GM18505 (cell line): ENCODE data around the gene GABBR1.

ENCODE experiments used
- ATAC-seq: cut with Tn5 transposase; IDR thresholded peaks from one replicate; pipeline ENCODE4 v1.9.1; 2021; ENCODE audit not compliant: unreplicated experiment
- POLR2A ChIP-seq: IDR thresholded peaks from 4 replicates; pipeline ENCODE4 v1.6.1; 2011; ENCODE audit warnings: borderline replicate concordance; ENCODE audit not compliant: insufficient read depth, insufficient read length; ENCODE audit errors: extremely low read depth

Gene GABBR1

GRCh38 chr6:29624520-29624961, 8.4 kb downstream of the GABBR1 start:
- no peak for ATAC-seq
- TF ChIP-seq POLR2A: no peak

GRCh38 chr6:29620630-29621029, 12.4 kb downstream of the GABBR1 start:
- TF ChIP-seq POLR2A: no peak
- no peak for ATAC-seq

GRCh38 chr6:29619578-29620160, 13.3 kb downstream of the GABBR1 start:
- no peak for ATAC-seq
- TF ChIP-seq POLR2A: no peak

GRCh38 chr6:29617782-29618554, 15.0 kb downstream of the GABBR1 start:
- no peak for TF ChIP-seq POLR2A
- no peak for ATAC-seq

GRCh38 chr6:29611426-29611825, 21.6 kb downstream of the GABBR1 start:
- ATAC-seq: no peak
- no peak for TF ChIP-seq POLR2A

GRCh38 chr6:29610540-29610939, 22.4 kb downstream of the GABBR1 start:
- no peak for TF ChIP-seq POLR2A
- ATAC-seq: no peak

DNA sequence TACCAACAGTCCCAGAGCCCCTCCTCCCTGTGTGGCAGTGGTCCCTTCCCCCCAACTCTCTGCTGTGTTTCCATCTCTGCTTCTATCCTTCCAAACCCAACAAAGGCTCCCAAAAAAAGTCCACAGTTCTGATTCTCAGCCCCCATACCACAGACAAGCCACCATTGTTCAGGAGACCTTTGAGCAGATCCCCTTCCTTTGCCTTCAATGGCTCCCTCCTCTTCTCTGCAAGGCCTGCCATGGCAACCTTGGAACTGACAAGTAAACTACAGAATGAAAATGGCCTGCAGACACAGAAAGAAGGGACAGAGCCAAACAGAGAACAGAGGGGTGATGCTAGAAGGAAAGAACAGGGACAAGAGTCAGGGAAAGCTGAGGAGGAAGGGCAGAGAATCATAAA, 24.9 kb downstream of the GABBR1 start:
- no peak for ATAC-seq
- TF ChIP-seq POLR2A: no peak

DNA sequence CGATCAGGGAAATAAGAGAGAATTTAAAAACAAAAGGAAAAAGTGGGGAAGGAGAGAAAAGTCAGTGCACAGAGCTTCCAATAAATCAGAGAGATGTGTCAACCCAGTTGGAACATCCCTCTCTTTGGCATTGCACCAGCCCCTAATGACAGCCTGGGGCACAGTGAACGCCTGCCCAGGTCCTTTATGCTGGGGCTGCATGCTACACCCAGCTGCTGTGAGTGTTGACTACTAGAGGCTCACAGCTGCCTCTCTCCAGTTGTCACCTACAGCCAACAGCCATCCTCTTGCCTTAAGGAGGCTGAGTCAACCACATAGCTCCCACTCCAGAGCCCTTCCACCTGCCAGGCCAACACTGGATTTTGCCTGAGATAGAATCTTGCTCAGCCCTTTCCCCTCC, 29.1 kb downstream of the GABBR1 start:
- no peak for ATAC-seq
- no peak for TF ChIP-seq POLR2A

GRCh38 chr6:29603456-29603855, 29.5 kb downstream of the GABBR1 start:
- TF ChIP-seq POLR2A: no peak
- no peak for ATAC-seq

- ATAC-seq: no peak
- TF ChIP-seq POLR2A: no peak
Measured at GRCh38 chr6:29602564-29603361, 30.2 kb downstream of the GABBR1 start.

DNA sequence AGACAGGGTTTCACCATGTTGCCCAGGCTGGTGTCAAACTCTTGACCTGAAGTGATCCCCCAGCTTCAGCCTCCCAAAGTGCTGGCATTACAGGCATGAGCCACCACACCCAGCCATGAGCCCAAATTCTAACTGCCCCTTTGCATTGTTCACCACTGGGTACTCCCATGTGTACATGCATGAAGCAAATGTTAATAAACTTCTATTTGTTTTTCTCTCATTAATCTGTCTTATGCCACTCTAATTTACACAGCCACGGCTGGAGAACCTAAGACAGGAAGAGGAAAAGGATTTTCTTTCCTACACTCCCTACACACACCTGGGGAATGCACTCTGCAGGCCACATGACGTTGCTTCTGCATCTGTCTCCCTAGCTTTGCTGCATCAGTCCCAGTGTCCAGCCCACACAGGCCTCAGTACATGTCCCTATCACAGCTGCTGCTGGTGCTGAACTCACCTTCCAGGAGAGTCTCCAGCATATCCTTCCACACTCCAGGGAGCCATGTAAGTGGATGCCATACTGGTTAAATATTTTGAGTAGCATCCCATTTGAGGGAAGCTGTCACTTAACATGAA, 34.7 kb downstream of the GABBR1 start:
- no peak for ATAC-seq
- no peak for TF ChIP-seq POLR2A

GRCh38 chr6:29597184-29597583, 35.8 kb downstream of the GABBR1 start:
- no peak for ATAC-seq
- no peak for TF ChIP-seq POLR2A

GRCh38 chr6:29596381-29596900, 36.5 kb downstream of the GABBR1 start:
- ATAC-seq: no peak
- no peak for TF ChIP-seq POLR2A
